ENCODE measurements around the gene CYTH2. TPM values are rescaled to one million over a fixed set of nuclear protein-coding genes. Genes with fewer than 3 reads are reported as not detected.
"Not testable (repeated sequence)": the region's sequence is repeated elsewhere in the genome, so short reads cannot be mapped to it uniquely, and the experiment has no call there.

Gene CYTH2
- polyA plus RNA-seq, 2 of the 4 experiments (the other 2 are of a cell fraction): 33.4 to 50.5 TPM

DNA sequence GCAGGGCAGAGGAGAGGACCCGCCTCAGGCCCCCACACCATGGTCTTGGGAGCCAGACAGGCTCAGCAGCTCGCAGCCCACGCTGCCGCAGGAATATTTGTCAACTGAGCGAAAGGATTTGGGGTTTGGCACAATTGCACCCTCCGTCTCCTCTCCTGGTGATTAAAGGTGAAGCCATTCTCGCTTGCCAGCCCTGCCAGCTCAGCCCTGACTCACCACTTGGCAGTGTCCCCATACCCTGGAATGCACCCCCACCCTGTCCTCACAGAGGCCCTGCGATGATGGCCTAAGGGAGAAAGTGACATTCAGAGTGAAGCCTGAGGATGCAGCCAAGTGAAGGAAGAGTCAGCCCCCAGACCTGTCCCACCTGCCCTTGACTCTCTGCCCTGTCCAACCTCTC lies 18.8 kb downstream of the CYTH2 start (continued):
- TF ChIP-seq NPAS2 (CRISPR knock-in tag; IDR thresholded peaks at IDR 0.05; ENCODE audit: borderline replicate concordance): no peak
- peak; percentile 89 for TF ChIP-seq JUNB (IDR thresholded peaks at IDR 0.05)
- peak; percentile 72 to 92; a peak in 4 of 5 replicates for TF ChIP-seq JUN (IDR thresholded peaks at IDR 0.05)
- no peak for TF ChIP-seq RARB (CRISPR knock-in tag; IDR thresholded peaks at IDR 0.05)
- TF ChIP-seq ZC3H11A (IDR thresholded peaks at IDR 0.05): no peak
- TF ChIP-seq, protein P1, sequence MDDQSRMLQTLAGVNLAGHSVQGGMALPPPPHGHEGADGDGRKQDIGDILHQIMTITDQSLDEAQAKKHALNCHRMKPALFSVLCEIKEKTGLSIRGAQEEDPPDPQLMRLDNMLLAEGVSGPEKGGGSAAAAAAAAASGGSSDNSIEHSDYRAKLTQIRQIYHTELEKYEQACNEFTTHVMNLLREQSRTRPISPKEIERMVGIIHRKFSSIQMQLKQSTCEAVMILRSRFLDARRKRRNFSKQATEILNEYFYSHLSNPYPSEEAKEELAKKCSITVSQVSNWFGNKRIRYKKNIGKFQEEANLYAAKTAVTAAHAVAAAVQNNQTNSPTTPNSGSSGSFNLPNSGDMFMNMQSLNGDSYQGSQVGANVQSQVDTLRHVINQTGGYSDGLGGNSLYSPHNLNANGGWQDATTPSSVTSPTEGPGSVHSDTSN (IDR thresholded peaks at IDR 0.05): peak; percentile 59; the same call in 1 of the 2 replicates
- TF ChIP-seq, protein P2, sequence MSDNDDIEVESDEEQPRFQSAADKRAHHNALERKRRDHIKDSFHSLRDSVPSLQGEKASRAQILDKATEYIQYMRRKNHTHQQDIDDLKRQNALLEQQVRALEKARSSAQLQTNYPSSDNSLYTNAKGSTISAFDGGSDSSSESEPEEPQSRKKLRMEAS (IDR thresholded peaks at IDR 0.05): peak; percentile 90
- TF ChIP-seq, protein P3, sequence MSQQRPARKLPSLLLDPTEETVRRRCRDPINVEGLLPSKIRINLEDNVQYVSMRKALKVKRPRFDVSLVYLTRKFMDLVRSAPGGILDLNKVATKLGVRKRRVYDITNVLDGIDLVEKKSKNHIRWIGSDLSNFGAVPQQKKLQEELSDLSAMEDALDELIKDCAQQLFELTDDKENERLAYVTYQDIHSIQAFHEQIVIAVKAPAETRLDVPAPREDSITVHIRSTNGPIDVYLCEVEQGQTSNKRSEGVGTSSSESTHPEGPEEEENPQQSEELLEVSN (IDR thresholded peaks at IDR 0.05; ENCODE audit: borderline replicate concordance, low read depth): no peak
- no peak for TF ChIP-seq ZNF302 (CRISPR knock-in tag; IDR thresholded peaks at IDR 0.05)
- TF ChIP-seq ZSCAN20 (CRISPR knock-in tag; IDR thresholded peaks at IDR 0.05): no peak
- no peak for TF ChIP-seq HDAC2 (IDR thresholded peaks at IDR 0.05)
- no peak for TF ChIP-seq HEYL (CRISPR knock-in tag; IDR thresholded peaks at IDR 0.05)
- no peak for TF ChIP-seq EHF (CRISPR knock-in tag; IDR thresholded peaks at IDR 0.05)
- no peak for TF ChIP-seq FOXS1 (CRISPR knock-in tag; IDR thresholded peaks at IDR 0.05)
- no peak for TF ChIP-seq PHF8 (IDR thresholded peaks at IDR 0.05; ENCODE audit: borderline replicate concordance, low read depth)
- TF ChIP-seq MYC (IDR thresholded peaks at IDR 0.05; ENCODE audit: borderline replicate concordance, low read length): no peak
- 0 out of 2 replicates have a peak, but pooled peaks have one; percentile 42 for TF ChIP-seq MAZ (IDR thresholded peaks at IDR 0.05; ENCODE audit: borderline replicate concordance, low read depth, low read length)
- TF ChIP-seq RFX5 (IDR thresholded peaks at IDR 0.05): no peak
- TF ChIP-seq CHD2 (IDR thresholded peaks at IDR 0.05; ENCODE audit: low read length, partially characterized antibody): no peak
- TF ChIP-seq POLR2A (IDR thresholded peaks at IDR 0.05; ENCODE audit: low read length): no peak
- no peak for TF ChIP-seq HOXA7 (CRISPR knock-in tag; IDR thresholded peaks at IDR 0.05)
- no peak for TF ChIP-seq RCOR1 (IDR thresholded peaks at IDR 0.05; ENCODE audit: low read depth, low read length)
- TF ChIP-seq CBX2 (IDR thresholded peaks at IDR 0.05; ENCODE audit: borderline replicate concordance, low read depth): no peak
- TF ChIP-seq SREBF2 (IDR thresholded peaks at IDR 0.05): no peak
- TF ChIP-seq, protein P4, sequence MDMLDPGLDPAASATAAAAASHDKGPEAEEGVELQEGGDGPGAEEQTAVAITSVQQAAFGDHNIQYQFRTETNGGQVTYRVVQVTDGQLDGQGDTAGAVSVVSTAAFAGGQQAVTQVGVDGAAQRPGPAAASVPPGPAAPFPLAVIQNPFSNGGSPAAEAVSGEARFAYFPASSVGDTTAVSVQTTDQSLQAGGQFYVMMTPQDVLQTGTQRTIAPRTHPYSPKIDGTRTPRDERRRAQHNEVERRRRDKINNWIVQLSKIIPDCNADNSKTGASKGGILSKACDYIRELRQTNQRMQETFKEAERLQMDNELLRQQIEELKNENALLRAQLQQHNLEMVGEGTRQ (IDR thresholded peaks at IDR 0.05): no peak
- TF ChIP-seq EHMT2 (IDR thresholded peaks at IDR 0.05; ENCODE audit: low read depth): no peak
- TF ChIP-seq KDM1A (IDR thresholded peaks at IDR 0.05; ENCODE audit: low read depth): no peak

DNA sequence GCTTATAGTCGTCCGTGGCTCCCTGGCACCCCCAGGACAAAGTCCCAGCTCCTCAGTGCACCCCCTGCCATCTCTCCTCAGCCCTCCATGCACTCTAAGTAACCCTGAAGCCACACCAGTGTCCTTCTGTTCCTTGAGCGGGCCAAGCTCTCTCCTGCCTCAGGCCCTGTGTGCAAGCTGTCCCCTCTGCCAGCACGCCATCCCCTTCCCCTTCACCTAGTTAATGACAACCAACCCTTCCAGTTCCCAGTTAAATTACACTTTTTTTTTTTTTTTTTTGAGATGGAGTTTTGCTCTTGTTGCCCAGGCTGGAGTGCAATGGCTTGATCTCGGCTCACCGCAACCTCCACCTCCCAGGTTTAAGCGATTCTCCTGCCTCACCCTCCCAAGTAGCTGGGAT lies 19.3 kb downstream of the CYTH2 start:
- ChIA-PET POLR2A (interaction anchor here (0.9 to 2.5 kb wide), 8 partner anchors 18 to 154 kb away, joined by 3 to 12 read pairs (median 3); no protein-coding TSS in a partner anchor), CTCF (interaction anchor here (0.6 to 9.5 kb wide), 23 partner anchors 8 to 905 kb away, joined by 3 to 268 read pairs (median 10); partner anchors contain the start of genes GRIN2D, GRWD1, KDELR1 and SPACA4)
- peaks cover 71% of the 10 kb centered on the region for H3K4me1 ChIP-seq
- peak overlapping the region; percentile 86 for H3K4me2 ChIP-seq
- not testable (repeated sequence) for H3K9me3 ChIP-seq; ATAC-seq; DNase-seq (ENCODE audit: low read depth in 1 of 2, low spot score in 1 of 2); FAIRE-seq
- 53% methylated on average over 7 of the region's 7 CpGs for WGBS (ENCODE audit: missing lambda C conversion rate)
- peak overlapping the region; percentile 23; the same call in 1 of the 3 replicates for H3K4me3 ChIP-seq
- TF ChIP-seq POLR2AphosphoS2 (conservative IDR thresholded peaks at IDR 0.05; ENCODE audit: low read length): peak; percentile 43; the same call in 1 of the 2 replicates
- H3K27ac ChIP-seq: peak overlapping the region; percentile 91 to 94

All from A549 (cell line).